Measurements from ENCODE around the gene OXSR1. TPM values are rescaled to one million over a fixed set of nuclear protein-coding genes. Genes with fewer than 3 reads are reported as not detected.
"Not testable (repeated sequence)": the region's sequence is repeated elsewhere in the genome, so short reads cannot be mapped to it uniquely, and the experiment has no call there.

The OXSR1 gene
- total RNA-seq, 1 donor from 2014 or later, result 24.0 TPM

GRCh38 chr3:38125305-38126120 is 39.8 kb upstream of the OXSR1 start:
- DNase-seq (no peak), ATAC-seq (ENCODE audit: poor library complexity) (no peak)
- intact Hi-C loops (cut with DNase I), result loop anchor here (10.0 kb wide), 1 partner anchor 349 kb away; no protein-coding TSS in a partner anchor

GRCh38 chr3:38126121-38126892 is 39.0 kb upstream of the OXSR1 start:
- no peak for ATAC-seq (ENCODE audit: poor library complexity)
- intact Hi-C loops (cut with DNase I), result loop anchor here (10.0 kb wide), 1 partner anchor 348 kb away; no protein-coding TSS in a partner anchor
- no peak for DNase-seq

- DNase-seq (no peak), ATAC-seq (ENCODE audit: poor library complexity) (peak; percentile 42)
- intact Hi-C loops (cut with DNase I), result loop anchor here (10.0 kb wide), 1 partner anchor 347 kb away; no protein-coding TSS in a partner anchor
Observed at GRCh38 chr3:38127611-38128302, 37.6 kb upstream of the OXSR1 start.

GRCh38 chr3:38128303-38128655 is 37.1 kb upstream of the OXSR1 start:
- no peak for DNase-seq
- intact Hi-C loops (cut with DNase I), result loop anchor here (10.0 kb wide), 1 partner anchor 347 kb away; no protein-coding TSS in a partner anchor
- ATAC-seq (ENCODE audit: poor library complexity), result no peak

- peak; percentile 57 for ATAC-seq (ENCODE audit: poor library complexity)
- DNase-seq, result no peak
Observed at GRCh38 chr3:38129058-38129457, 36.3 kb upstream of the OXSR1 start.

GRCh38 chr3:38130631-38131065 is 34.7 kb upstream of the OXSR1 start:
- intact Hi-C loops (cut with DNase I), result no loop called here
- ATAC-seq (ENCODE audit: poor library complexity), result peak; percentile 56

More at GRCh38 chr3:38129058-38129457, 36.3 kb upstream of the OXSR1 start:
- intact Hi-C loops (cut with DNase I), result loop anchor here (10.0 kb wide), 1 partner anchor 346 kb away; no protein-coding TSS in a partner anchor

GRCh38 chr3:38131621-38132369 is 33.5 kb upstream of the OXSR1 start:
- intact Hi-C loops (cut with DNase I), result no loop called here
- ATAC-seq (ENCODE audit: poor library complexity) (no peak), DNase-seq (no peak)

More at GRCh38 chr3:38130631-38131065, 34.7 kb upstream of the OXSR1 start:
- DNase-seq, result no peak

GRCh38 chr3:38133209-38133556 is 32.2 kb upstream of the OXSR1 start:
- intact Hi-C loops (cut with DNase I), result no loop called here
- ATAC-seq (ENCODE audit: poor library complexity), result no peak
- DNase-seq, result no peak

- ATAC-seq (ENCODE audit: poor library complexity), result no peak
- DNase-seq, result no peak
- intact Hi-C loops (cut with DNase I), result no loop called here
Observed at GRCh38 chr3:38133557-38134405, 31.6 kb upstream of the OXSR1 start.

- intact Hi-C loops (cut with DNase I); DNase-seq; ATAC-seq (ENCODE audit: poor library complexity): not testable (repeated sequence)
Observed at GRCh38 chr3:38134517-38135143, 30.7 kb upstream of the OXSR1 start.

GRCh38 chr3:38135621-38136277 is 29.6 kb upstream of the OXSR1 start:
- not testable (repeated sequence) for ATAC-seq (ENCODE audit: poor library complexity); DNase-seq
- intact Hi-C loops (cut with DNase I), result loop anchor here (2.0 kb wide), 1 partner anchor 29 kb away; the partner anchor contains the start of gene OXSR1

- DNase-seq (no peak), ATAC-seq (ENCODE audit: poor library complexity) (no peak)
- intact Hi-C loops (cut with DNase I), result loop anchor here (2.0 kb wide), 1 partner anchor 28 kb away; the partner anchor contains the start of gene OXSR1
Observed at GRCh38 chr3:38136393-38136776, 29.0 kb upstream of the OXSR1 start.

GRCh38 chr3:38136777-38137614 is 28.3 kb upstream of the OXSR1 start, which contains the start of gene ACAA1:
Gene ACAA1, minus strand, starts transcription at chr3:38137127. Its CDS starts 92 bp downstream, at chr3:38137035.
- DNase-seq (peak; percentile 100), ATAC-seq (ENCODE audit: poor library complexity) (peak; percentile 96)
- intact Hi-C loops (cut with DNase I), result loop anchor here (2.0 kb wide), 1 partner anchor 28 kb away; the partner anchor contains the start of gene OXSR1

GRCh38 chr3:38137615-38138348 is 27.6 kb upstream of the OXSR1 start:
- ATAC-seq (ENCODE audit: poor library complexity) (no peak), DNase-seq (no peak)
- intact Hi-C loops (cut with DNase I), result loop anchor here (2.0 kb wide), 1 partner anchor 27 kb away; the partner anchor contains the start of gene OXSR1
